GM12801 (cell line): Measurements from ENCODE around the gene PHYH.

Experiments
- TF ChIP-seq, protein P1 (sequence below): IDR thresholded peaks from one replicate; pipeline ENCODE4 v1.5.1; 2011; ENCODE audit warnings: control low read depth; ENCODE audit not compliant: insufficient read length; ENCODE audit errors: extremely low read depth

Gene PHYH

DNA sequence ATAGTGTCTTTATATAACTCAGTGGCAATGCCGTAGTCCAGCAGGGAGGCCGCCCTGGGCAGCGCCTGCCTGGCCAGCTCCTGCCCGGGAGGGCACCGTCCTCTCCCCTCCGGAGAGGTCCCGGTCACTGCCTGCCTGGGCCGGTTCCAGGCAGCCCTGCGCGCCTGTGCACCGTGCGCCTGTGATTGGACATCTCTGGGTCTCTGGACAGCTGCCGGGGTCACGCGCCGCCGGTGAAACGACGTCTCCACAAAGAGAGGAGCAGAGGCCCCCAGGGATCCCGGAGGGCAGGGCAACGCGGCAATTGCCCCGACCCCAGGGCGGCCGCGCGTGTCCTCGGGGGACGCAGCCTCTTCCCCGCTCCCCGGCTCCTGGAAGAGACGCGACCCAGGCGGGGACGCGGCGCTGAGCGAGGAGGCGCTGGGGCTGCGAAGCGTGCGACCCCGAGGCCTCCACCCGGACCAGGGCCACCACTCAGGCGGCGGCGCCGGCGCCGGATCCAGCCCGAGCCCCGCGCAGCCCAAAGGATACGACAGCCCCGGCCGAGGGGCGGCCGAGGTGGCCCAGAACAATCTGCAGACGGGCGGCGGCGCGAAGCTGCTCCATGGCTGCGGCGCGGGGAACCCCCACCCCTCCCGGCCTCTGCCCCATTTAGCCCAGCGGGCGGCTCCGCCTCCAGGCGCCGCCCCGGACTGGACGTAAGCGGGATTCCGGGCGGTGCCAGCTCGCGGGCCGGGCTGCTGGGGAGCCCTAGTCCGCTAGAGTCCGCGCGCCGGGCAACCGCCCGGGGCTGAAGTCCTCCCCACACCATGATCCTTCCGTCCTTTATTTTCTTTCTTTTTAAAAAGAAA is at the start of gene PHYH:
Gene PHYH, minus strand, starts transcription at position 628 of the 851 bp plus-strand sequence. Its CDS starts 22 bp downstream, at position 606.
- TF ChIP-seq, protein P1, sequence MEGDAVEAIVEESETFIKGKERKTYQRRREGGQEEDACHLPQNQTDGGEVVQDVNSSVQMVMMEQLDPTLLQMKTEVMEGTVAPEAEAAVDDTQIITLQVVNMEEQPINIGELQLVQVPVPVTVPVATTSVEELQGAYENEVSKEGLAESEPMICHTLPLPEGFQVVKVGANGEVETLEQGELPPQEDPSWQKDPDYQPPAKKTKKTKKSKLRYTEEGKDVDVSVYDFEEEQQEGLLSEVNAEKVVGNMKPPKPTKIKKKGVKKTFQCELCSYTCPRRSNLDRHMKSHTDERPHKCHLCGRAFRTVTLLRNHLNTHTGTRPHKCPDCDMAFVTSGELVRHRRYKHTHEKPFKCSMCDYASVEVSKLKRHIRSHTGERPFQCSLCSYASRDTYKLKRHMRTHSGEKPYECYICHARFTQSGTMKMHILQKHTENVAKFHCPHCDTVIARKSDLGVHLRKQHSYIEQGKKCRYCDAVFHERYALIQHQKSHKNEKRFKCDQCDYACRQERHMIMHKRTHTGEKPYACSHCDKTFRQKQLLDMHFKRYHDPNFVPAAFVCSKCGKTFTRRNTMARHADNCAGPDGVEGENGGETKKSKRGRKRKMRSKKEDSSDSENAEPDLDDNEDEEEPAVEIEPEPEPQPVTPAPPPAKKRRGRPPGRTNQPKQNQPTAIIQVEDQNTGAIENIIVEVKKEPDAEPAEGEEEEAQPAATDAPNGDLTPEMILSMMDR = no peak

DNA sequence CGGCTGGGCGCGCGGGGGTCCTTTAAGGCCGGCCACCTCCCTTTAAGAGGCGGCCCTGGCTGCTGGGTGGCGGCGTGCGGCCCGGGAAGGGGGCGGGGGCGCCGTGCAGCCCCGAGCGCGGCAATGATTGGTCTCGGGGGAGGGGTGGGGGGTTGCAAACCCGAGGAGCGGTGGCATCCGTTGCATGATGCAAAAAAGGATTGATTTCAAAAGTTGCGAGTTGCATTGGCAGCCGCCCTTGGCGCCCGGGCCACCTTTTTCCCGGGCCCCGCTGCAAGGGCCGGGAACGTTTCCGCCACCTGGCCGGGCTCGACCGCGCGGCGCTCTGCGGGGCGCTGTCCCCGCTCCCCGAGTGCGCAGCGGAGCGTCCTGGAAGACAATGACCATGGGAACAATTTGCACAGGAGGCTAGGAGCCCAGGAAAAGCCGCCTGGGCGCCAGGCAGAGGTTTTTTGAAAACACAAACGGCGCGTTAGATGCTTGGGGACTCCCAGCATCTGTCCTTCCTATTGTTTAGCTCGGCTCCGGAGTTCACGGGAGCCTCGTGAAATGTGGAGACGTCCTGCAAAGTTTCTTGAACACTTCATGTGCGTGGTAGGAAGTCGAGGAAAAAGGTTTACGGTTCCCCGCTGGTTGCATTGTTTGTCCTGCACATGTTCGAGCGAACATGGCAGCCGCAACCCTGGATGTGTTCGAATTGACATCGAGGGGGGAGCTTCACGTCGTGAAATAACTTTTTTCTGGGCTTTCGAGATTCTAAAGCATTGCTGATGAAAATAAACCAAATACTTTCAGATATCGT is 48.6 kb upstream of the PHYH start, which contains the start of gene SEPHS1:
Gene SEPHS1, minus strand, starts transcription at position 78 of the 802 bp plus-strand sequence. CDS start 3,343 bp downstream, outside the sequence.
- TF ChIP-seq, protein P1 = no peak

DNA sequence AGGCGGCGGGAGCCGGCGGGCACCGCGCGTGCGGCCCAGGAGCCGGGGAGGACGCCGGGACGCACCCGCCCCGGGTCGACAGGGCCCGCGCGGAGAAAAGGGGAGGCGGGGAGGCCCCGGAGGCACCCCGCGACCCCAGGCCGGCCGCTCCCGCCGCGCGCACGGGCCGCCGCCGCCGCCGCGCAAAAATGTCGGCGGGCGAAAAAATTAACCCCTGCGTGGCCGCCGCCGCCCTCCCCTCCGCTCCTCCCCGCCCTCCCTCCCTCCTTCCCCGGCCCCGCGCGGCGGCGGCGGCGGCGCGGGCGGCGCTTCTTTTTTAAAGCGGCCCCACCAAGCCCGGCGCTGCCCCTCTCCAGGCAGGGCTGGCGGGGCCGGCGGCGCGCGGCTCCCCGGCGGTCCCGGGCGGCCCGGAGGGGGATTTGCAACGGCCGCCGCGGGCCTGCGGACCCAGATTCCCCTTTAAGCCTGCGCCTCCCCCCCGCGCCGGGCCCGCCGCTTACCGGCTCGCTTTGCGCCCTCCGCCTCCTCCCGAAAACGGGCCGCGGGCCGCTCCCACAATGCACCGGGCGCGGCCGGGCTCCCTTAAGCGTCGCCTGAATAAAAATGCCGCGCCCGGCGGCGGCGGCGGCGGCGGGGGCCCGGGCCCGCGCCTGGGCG is 47.8 kb upstream of the PHYH start:
- TF ChIP-seq, protein P1 = no peak

DNA sequence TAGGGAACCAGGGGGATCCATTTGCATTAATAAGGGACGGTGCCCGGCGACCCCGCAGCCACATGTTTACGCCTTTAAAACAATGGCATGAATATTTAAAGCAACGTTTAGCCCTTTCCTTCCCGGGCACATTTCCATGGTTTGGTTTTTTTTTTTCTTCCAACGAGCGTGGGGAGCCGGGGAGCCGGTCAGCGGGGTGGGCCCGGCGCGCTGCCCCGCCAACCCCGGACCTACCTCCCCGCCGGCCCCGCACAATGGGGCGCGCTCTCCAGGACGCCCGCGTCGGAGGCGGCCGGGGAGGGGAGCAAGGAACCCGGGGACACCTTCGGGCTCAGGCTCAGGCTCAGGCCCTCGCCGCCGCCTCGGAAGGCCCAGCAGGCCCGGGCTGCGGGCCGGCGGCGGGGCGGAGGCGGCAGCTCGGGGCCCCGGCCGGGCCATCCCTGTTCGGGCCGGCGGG is 47.2 kb upstream of the PHYH start:
- TF ChIP-seq, protein P1 = no peak

DNA sequence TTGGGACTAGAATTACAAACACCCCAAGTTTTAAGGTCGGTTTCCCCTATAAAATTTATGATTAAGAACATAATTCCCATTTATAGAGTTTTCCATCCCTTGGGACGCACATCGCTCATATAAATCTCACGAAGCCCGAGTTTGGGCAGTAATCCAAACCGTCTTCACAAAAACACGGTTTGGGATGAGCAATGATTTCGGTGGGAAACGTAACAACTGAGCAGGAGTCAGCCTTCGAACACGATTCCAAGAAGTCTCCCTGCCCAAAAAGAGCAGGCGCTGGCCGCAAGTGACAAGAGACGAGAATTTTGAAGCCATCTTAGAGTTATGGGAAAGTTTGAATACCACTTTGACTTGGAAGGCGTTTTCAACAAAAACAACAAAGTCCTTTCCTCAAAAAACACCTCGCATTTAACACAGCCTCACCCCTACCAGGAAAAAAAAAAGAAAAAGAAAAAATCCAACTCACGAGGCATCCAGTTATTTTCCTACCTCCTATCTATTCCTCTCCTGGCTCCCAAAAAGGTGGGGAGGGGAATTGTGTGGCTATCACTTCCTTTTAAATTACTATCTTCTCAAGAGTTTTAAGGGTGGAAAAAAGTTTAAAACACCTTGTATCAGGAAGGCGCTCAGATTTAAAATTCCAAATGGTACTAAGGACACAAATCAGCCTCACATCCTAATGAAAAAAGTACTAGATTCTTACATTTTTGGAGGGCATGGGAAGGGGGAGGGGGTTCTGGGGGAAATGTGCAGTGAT is 46.6 kb upstream of the PHYH start:
- TF ChIP-seq, protein P1 = no peak

DNA sequence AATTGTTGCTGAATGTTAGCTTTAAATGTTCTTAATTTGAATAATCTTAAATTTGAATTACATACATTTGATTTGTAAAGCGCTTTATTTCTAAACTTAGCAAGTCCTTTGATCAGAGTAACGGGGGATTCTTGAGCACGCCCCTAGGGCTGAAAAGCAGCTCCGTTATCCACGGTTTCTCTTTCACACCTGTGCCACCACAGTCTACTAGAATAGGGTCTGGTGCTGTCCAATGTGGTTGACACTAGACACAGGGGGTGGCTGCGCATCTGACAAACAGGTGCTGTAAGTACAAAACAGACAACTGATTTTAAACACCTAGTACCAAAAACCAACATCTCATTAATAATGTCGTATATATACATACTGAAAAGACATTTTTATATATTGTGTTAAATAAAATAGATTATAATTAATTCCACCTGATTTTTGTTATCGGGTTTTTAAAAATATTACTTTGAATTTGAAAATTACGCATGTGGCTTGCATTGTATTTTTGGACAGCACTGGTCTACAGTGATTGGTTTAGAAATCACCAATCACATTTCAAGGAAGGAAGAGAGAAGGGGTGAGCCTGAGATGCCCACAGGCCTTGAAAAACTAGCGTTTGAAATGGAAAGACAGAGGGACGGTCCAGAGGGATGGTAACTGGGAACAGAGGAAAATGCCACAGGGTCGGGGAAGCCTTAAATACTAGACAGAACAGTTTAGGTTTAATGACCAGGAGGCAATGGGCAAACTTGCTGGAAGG is 40.9 kb upstream of the PHYH start:
- TF ChIP-seq, protein P1 = no peak
